ENCODE data around the gene DEFB124. TPM values are rescaled to one million over a fixed set of nuclear protein-coding genes. Genes with fewer than 3 reads are reported as not detected.

The DEFB124 gene
- total RNA-seq, 3 donors from 2014 or later (not counting 1 experiment from before 2014, with no cell fraction given), result not detected

- no peak for DNase-seq
- peaks cover 38% of the 10 kb centered on the region for H3K4me1 ChIP-seq (ENCODE audit: control insufficient read depth, insufficient read depth, low read length)
- H3K27ac ChIP-seq (ENCODE audit: low read length), result no peak overlapping the region
- Mint-ChIP-seq H3K9me3 (no peaks in the 10 kb centered on the region), H3K4me3 (no peak overlapping the region), H3K36me3 (no peaks in the 10 kb centered on the region), H3K4me1 (peaks cover 18 to 29% of the 10 kb centered on the region in 2 donors), H3K27ac (no peak overlapping the region), H3K27me3 (ENCODE audit: low read depth in 2 of 2) (no peaks in the 10 kb centered on the region)
- H3K4me3 ChIP-seq (ENCODE audit: low read length), result no peak overlapping the region
- intact Hi-C loops (cut with micrococcal nuclease), result no loop called here
- WGBS (ENCODE audit: insufficient coverage), result 86% methylated on average over 4 of the region's 4 CpGs
- ATAC-seq, result no peak
- H3K36me3 ChIP-seq (ENCODE audit: control insufficient read depth, insufficient read depth, low read length), result peaks cover 9% of the 10 kb centered on the region
- TF ChIP-seq CTCF (IDR thresholded peaks at IDR 0.05), result no peak
- H3K27me3 ChIP-seq (ENCODE audit: control insufficient read depth, insufficient read depth, low read length), result no peaks in the 10 kb centered on the region
- H3K9me3 ChIP-seq (ENCODE audit: control insufficient read depth, insufficient read depth, low read length), result no peaks in the 10 kb centered on the region
These were observed 42.4 kb upstream of the DEFB124 start for GRCh38 chr20:31517373-31517772.

GRCh38 chr20:31516651-31517050 lies 41.7 kb upstream of the DEFB124 start:
- no peaks in the 10 kb centered on the region for H3K36me3 Mint-ChIP-seq
- ATAC-seq, result no peak
- H3K36me3 ChIP-seq (ENCODE audit: control insufficient read depth, insufficient read depth, low read length), result peaks cover 9% of the 10 kb centered on the region
- H3K27ac ChIP-seq (ENCODE audit: low read length), result no peak overlapping the region
- H3K4me1 Mint-ChIP-seq, result peaks cover 14 to 29% of the 10 kb centered on the region in 2 donors
- H3K4me1 ChIP-seq (ENCODE audit: control insufficient read depth, insufficient read depth, low read length), result peaks cover 35% of the 10 kb centered on the region
- no peaks in the 10 kb centered on the region for H3K9me3 ChIP-seq (ENCODE audit: control insufficient read depth, insufficient read depth, low read length)
- no peak overlapping the region for H3K27ac Mint-ChIP-seq
- no peaks in the 10 kb centered on the region for H3K27me3 ChIP-seq (ENCODE audit: control insufficient read depth, insufficient read depth, low read length)
- no peak for TF ChIP-seq CTCF (IDR thresholded peaks at IDR 0.05)
- H3K9me3 Mint-ChIP-seq, result no peaks in the 10 kb centered on the region
- peak in 1 of 2 donors; percentile 34 for DNase-seq
- H3K4me3 ChIP-seq (ENCODE audit: low read length), result no peak overlapping the region
- no peaks in the 10 kb centered on the region for H3K27me3 Mint-ChIP-seq (ENCODE audit: low read depth in 2 of 2)
- WGBS (ENCODE audit: insufficient coverage), result 42% methylated on average over 2 of the region's 2 CpGs
- no peak overlapping the region for H3K4me3 Mint-ChIP-seq
- intact Hi-C loops (cut with micrococcal nuclease), result no loop called here

- Mint-ChIP-seq H3K36me3 (no peaks in the 10 kb centered on the region), H3K27me3 (ENCODE audit: low read depth in 2 of 2) (no peaks in the 10 kb centered on the region), H3K4me1 (peaks cover 14 to 27% of the 10 kb centered on the region in 2 donors), H3K4me3 (no peak overlapping the region), H3K27ac (no peak overlapping the region), H3K9me3 (no peaks in the 10 kb centered on the region)
- Histone ChIP-seq H3K4me3 (ENCODE audit: low read length) (no peak overlapping the region), H3K4me1 (ENCODE audit: control insufficient read depth, insufficient read depth, low read length) (peaks cover 35% of the 10 kb centered on the region), H3K27ac (ENCODE audit: low read length) (peak overlapping the region; percentile 9), H3K27me3 (ENCODE audit: control insufficient read depth, insufficient read depth, low read length) (no peaks in the 10 kb centered on the region), H3K9me3 (ENCODE audit: control insufficient read depth, insufficient read depth, low read length) (no peaks in the 10 kb centered on the region), H3K36me3 (ENCODE audit: control insufficient read depth, insufficient read depth, low read length) (peaks cover 8% of the 10 kb centered on the region)
- no peak for TF ChIP-seq CTCF (IDR thresholded peaks at IDR 0.05)
- ATAC-seq (no peak), DNase-seq (no peak)
- intact Hi-C loops (cut with micrococcal nuclease), result no loop called here
- 93% methylated on average over 4 of the region's 4 CpGs for WGBS (ENCODE audit: insufficient coverage)
These were observed 41.2 kb upstream of the DEFB124 start for GRCh38 chr20:31516166-31516565.

GRCh38 chr20:31515775-31516107 lies 40.8 kb upstream of the DEFB124 start:
- ATAC-seq (no peak), DNase-seq (no peak)
- Mint-ChIP-seq H3K9me3 (no peaks in the 10 kb centered on the region), H3K36me3 (no peaks in the 10 kb centered on the region), H3K4me3 (no peak overlapping the region), H3K27ac (no peak overlapping the region), H3K27me3 (ENCODE audit: low read depth in 2 of 2) (no peaks in the 10 kb centered on the region), H3K4me1 (peaks cover 14 to 23% of the 10 kb centered on the region in 2 donors)
- peaks cover 5% of the 10 kb centered on the region for H3K36me3 ChIP-seq (ENCODE audit: control insufficient read depth, insufficient read depth, low read length)
- H3K9me3 ChIP-seq (ENCODE audit: control insufficient read depth, insufficient read depth, low read length), result no peaks in the 10 kb centered on the region
- intact Hi-C loops (cut with micrococcal nuclease), result loop anchor here (2.0 kb wide), 1 partner anchor 97 kb away; no protein-coding TSS in a partner anchor
- no peak overlapping the region for H3K4me3 ChIP-seq (ENCODE audit: low read length)
- peak overlapping the region; percentile 9 for H3K27ac ChIP-seq (ENCODE audit: low read length)
- 61% methylated on average over 3 of the region's 3 CpGs for WGBS (ENCODE audit: insufficient coverage)
- H3K27me3 ChIP-seq (ENCODE audit: control insufficient read depth, insufficient read depth, low read length), result no peaks in the 10 kb centered on the region
- H3K4me1 ChIP-seq (ENCODE audit: control insufficient read depth, insufficient read depth, low read length), result peaks cover 35% of the 10 kb centered on the region
- TF ChIP-seq CTCF (IDR thresholded peaks at IDR 0.05), result no peak

Data from natural killer cell (primary cell).